ENCODE data around the gene GNG2.

GNG2 gene

GRCh38 chr14:51925980-51926379 lies 65.6 kb downstream of the GNG2 start:
- DNase-seq (ENCODE audit: low read depth), result no peak
- TF ChIP-seq, protein P1, sequence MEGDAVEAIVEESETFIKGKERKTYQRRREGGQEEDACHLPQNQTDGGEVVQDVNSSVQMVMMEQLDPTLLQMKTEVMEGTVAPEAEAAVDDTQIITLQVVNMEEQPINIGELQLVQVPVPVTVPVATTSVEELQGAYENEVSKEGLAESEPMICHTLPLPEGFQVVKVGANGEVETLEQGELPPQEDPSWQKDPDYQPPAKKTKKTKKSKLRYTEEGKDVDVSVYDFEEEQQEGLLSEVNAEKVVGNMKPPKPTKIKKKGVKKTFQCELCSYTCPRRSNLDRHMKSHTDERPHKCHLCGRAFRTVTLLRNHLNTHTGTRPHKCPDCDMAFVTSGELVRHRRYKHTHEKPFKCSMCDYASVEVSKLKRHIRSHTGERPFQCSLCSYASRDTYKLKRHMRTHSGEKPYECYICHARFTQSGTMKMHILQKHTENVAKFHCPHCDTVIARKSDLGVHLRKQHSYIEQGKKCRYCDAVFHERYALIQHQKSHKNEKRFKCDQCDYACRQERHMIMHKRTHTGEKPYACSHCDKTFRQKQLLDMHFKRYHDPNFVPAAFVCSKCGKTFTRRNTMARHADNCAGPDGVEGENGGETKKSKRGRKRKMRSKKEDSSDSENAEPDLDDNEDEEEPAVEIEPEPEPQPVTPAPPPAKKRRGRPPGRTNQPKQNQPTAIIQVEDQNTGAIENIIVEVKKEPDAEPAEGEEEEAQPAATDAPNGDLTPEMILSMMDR (IDR thresholded peaks at IDR 0.05; ENCODE audit: control insufficient read depth, insufficient read depth, low read depth, low read length, missing control alignments), result no peak
- H3K4me3 ChIP-seq (ENCODE audit: control insufficient read depth, low read depth, low read length), result no peak overlapping the region

- no peak overlapping the region for H3K4me3 ChIP-seq (ENCODE audit: control insufficient read depth, low read depth, low read length)
- TF ChIP-seq, protein P1 (IDR thresholded peaks at IDR 0.05; ENCODE audit: control insufficient read depth, insufficient read depth, low read depth, low read length, missing control alignments), result no peak
- DNase-seq (ENCODE audit: low read depth), result no peak
Measured at GRCh38 chr14:51926449-51926848, 66.0 kb downstream of the GNG2 start.

DNA sequence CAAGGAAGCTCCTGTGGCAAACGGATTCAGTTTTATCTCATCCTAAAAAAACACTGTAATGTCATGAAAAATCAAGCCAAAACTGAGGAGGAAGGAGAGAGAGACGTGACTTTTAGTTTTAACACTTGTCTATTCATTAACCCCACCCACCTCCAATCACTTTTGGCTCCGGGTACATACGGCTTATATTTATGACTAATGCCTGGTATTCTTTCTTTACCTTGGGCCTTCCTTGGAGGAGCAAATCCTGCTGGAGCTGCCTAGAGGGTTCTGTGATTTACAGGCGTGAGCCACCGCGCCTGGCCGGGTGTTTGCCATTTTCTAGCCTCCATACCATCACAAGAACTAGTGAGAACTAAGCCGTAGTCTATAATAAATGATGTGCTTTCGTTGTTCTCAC lies 68.2 kb downstream of the GNG2 start:
- TF ChIP-seq, protein P1 (IDR thresholded peaks at IDR 0.05; ENCODE audit: control insufficient read depth, insufficient read depth, low read depth, low read length, missing control alignments), result no peak
- DNase-seq (ENCODE audit: low read depth), result no peak
- H3K4me3 ChIP-seq (ENCODE audit: control insufficient read depth, low read depth, low read length), result no peak overlapping the region

- TF ChIP-seq, protein P1 (IDR thresholded peaks at IDR 0.05; ENCODE audit: control insufficient read depth, insufficient read depth, low read depth, low read length, missing control alignments), result no peak
- no peak for DNase-seq (ENCODE audit: low read depth)
Measured at GRCh38 chr14:51929166-51929565, 68.8 kb downstream of the GNG2 start.

GRCh38 chr14:51929910-51930682 lies 69.7 kb downstream of the GNG2 start:
- TF ChIP-seq, protein P1 (IDR thresholded peaks at IDR 0.05; ENCODE audit: control insufficient read depth, insufficient read depth, low read depth, low read length, missing control alignments), result no peak
- H3K4me3 ChIP-seq (ENCODE audit: control insufficient read depth, low read depth, low read length), result no peak overlapping the region
- DNase-seq (ENCODE audit: low read depth), result no peak

More at GRCh38 chr14:51929166-51929565, 68.8 kb downstream of the GNG2 start:
- no peak overlapping the region for H3K4me3 ChIP-seq (ENCODE audit: control insufficient read depth, low read depth, low read length)

- TF ChIP-seq, protein P1 (IDR thresholded peaks at IDR 0.05; ENCODE audit: control insufficient read depth, insufficient read depth, low read depth, low read length, missing control alignments), result no peak
- DNase-seq (ENCODE audit: low read depth), result no peak
- H3K4me3 ChIP-seq (ENCODE audit: control insufficient read depth, low read depth, low read length), result no peak overlapping the region
Measured at GRCh38 chr14:51931308-51931707, 70.9 kb downstream of the GNG2 start.

All from AG09309 (cell line).